Measurements from ENCODE around the gene NTM.

NTM gene

GRCh38 chr11:131792243-131792642 lies 421.8 kb downstream of the NTM start:
- no peak for DNase-seq

GRCh38 chr11:131796089-131796488 lies 425.7 kb downstream of the NTM start:
- DNase-seq, result no peak

- DNase-seq, result no peak
Measured at GRCh38 chr11:131796541-131796940, 426.1 kb downstream of the NTM start.

GRCh38 chr11:131800452-131800851 lies 430.0 kb downstream of the NTM start:
- DNase-seq, result no peak

DNA sequence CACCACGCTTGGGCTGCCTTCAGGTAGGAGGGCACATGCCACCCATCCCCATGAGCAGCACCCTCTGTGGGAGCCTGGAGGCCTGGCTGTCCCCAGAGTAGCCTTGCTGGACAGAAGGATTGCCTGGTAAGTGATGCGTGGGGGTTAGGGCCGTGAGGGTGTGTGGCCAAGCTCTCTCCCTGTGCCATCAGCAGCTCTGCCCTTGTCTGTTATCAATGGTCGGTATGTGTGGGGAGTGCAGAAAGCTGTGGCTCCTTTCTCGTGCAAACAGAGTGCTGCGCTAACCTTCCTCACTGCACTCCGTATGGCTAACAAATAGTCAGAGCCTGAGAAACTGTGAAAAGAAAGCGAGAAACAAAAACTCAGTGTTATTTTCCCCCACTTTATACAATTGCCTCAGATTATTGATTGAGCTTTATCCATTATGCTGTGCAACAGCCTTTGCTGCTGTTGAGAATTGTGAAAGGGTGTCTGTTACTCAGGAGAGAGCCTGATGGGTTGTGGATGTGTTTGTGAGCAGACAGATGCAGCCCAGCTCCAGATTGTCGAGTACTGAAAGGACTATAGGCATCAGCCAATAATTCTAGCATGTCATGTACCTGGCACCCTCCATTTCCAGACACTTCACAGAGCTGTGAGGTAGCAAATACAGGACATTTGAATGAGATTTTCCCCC lies 432.2 kb downstream of the NTM start:
- no peak for DNase-seq

DNA sequence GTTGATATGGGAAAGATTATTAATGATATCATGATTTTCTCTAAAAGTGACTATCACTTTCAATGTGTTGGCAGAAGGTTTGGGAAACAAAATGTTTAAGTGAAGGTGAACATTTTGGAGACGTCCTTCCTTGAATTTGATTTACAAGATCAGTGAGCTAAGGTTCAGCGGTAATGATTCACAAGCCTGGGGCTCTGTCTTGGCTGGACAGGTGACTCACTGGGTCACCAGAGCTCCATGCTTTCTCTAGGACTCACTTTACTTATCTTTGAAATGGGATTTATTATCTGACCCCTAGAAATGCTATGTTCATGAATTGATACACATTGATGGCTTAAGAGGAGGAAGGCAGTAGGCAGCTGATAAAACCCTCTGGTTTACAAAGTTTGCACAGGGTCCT lies 437.5 kb downstream of the NTM start:
- DNase-seq, result no peak

DNA sequence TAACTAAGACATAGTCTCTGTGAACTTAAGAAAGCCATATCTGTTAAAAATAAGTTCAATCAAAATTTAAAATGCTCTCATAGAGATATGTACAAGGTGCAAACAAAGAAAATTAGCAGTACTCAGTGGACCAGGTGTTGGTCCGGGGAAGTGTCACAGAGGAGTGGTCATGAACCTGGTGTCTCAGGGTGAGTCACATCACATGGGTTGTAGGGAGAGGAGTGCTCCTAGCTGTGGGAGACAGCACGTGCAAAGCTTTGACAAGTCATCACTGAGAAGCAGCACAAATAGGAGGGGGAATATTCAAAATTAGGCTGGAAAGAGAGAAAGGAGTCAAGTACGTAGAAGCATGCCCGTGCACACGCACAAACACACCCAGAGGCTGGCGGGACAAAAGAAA lies 438.1 kb downstream of the NTM start:
- DNase-seq, result no peak

- DNase-seq, result no peak
Measured at GRCh38 chr11:131809203-131809918, 438.9 kb downstream of the NTM start.

DNA sequence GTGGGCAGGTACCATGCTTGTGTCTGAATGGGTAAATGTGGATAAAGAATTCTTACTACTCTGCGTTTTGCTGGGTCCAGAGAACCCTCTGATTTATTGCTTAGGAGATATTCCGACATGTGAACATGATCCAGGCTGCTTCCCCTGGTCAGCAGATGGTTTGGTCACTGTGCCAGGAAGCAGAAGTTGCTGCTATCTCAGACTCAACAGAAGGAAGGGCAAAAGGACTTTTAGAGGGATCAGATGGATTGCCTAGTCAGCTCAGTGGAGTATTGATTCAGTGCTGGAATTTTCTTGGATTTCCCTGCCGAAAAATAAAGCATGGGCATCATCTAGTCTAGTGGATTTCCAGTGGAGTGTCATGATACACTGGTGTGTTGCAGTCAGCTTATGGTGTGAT lies 440.1 kb downstream of the NTM start:
- no peak for DNase-seq

- no peak for DNase-seq
Measured at GRCh38 chr11:131811383-131811782, 441.0 kb downstream of the NTM start.

DNA sequence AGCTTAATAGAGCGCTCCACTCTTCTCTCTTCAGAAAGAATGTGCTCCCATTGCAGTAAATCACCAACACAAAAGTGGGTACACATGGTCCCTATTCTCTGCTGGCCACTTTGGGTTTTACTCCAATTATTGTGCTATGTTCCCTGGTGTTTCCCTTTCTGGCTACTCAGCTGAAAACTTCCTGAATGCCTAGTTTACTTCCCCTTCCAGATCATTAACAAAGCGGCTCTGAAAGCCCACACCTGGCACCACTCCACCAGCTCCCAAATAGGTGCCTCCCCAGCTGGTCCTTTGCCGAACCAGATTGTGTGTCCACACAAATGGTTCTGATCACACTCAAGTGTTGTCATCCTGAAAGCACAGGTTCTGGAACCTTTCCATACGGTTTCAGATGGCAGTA lies 443.7 kb downstream of the NTM start:
- no peak for DNase-seq

DNA sequence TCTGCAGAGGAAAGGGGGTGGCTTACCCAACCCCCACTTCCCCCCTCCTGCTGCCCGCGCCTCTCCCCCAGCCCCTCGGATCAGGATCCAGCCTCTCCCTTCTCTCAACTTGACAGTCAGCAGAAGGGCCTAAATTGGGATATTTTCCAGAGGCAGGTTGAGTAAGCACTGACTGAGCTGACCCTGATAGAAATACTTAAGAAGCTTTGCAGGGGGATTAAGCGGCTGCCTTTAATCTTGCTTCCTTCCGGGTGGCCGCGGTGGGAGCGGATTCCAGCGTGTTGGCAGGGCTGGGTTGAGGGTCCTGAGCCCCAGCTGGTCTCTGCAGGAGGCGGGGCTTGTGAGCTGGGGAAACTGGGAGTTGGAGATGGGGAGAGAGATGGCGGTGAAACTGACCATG lies 445.2 kb downstream of the NTM start:
- no peak for DNase-seq

DNA sequence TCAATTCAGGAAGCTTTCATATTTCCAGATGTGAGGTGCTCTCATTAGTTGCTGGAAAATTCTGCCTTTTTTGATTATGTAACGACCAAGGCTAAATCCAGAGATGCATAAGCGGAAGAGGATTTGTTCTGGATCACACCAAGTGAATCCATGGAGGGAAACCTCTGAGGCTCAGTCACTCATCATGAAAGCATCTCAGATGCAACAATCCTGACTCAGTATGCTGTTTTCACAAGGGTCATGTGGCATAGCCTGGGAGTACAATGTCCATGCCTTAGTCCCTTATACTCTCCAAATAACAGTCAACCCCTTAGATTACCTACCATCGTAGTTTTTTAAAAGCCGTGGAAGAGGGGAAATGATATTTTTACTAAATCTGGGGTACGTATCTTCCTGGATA lies 445.6 kb downstream of the NTM start:
- no peak for DNase-seq

- no peak for DNase-seq
Measured at GRCh38 chr11:131817687-131818188, 447.3 kb downstream of the NTM start.

- no peak for DNase-seq
Measured at GRCh38 chr11:131819865-131820264, 449.4 kb downstream of the NTM start.

GRCh38 chr11:131822506-131822905 lies 452.1 kb downstream of the NTM start:
- no peak for DNase-seq

- DNase-seq, result no peak
Measured at GRCh38 chr11:131823772-131824171, 453.4 kb downstream of the NTM start.

GRCh38 chr11:131824771-131825170 lies 454.4 kb downstream of the NTM start:
- DNase-seq, result no peak

DNA sequence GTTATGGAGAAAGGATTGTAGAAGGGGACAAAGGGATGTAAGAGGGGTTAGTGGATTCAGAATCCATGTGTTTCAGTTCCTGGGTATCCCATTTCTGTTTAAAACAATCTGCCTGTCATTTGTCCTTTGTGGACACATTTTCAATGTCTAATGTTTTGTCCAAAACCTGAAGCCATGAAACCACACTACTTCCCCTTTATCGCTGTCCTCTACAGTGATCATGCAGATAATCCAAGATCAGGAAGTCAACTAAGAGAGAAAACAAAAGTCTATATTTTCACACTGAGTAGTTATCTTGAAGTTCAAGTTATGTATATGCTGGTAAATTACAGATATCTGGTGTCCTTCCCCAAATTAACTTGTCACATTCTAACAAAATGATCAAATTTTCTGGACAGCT lies 457.0 kb downstream of the NTM start:
- DNase-seq, result no peak

GRCh38 chr11:131829725-131830124 lies 459.3 kb downstream of the NTM start:
- DNase-seq, result no peak

DNA sequence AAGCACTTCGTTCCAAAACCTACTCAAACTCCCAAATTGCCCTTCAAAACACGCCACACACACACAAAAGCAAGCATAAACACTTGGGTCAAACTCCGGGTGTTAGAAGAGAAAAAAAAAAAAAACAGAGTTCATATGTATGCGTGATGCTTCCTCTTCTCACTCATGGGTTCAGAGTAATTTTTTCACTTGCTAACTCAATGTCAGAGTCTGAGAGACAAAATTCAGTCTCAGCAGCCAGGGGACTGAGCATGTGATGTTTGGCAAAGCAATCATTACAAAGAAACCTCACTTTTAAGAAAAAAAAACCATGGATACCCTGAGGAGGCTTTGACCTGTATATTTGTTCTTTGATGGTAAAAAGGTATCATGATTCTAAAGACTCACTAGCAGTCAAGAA lies 461.7 kb downstream of the NTM start:
- no peak for DNase-seq

DNA sequence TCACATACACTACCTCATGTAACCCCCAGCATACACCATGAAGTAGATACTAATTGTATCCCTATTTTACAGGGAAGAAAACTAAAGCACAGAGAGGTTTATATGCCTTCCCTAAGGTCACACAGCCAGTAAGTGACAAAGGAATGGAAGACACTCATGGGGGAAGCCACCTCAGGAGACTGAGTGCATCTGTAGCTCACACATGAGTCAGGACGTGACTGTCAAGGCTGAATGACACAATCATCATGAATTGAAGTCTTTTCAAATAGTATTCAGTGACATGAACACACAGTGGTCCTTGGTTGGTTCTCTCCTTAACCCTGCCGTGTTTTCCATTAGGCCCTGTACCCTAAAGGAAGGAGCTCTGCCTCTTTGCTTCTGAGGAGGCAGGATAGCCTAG lies 463.0 kb downstream of the NTM start:
- DNase-seq, result no peak

- DNase-seq, result no peak
Measured at GRCh38 chr11:131837562-131837961, 467.1 kb downstream of the NTM start.

DNA sequence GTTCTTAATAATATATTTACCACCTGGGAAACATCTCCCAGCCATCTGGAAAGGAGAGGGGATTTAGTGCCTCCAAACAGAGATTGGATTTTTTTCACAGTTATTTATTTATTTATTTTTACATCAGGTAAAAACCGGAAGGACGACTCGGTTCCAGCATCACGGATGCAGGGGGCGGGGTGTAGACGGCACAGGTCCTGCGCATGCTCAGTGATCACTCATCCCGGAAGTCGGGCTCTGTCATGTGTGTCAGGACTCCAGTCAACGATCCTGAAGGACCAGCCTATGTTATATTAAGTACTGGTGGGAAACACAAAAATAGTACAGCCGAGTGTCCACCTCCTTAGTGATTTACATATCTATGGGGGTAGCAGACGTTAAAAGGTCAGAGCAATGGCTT lies 467.6 kb downstream of the NTM start:
- no peak for DNase-seq

DNA sequence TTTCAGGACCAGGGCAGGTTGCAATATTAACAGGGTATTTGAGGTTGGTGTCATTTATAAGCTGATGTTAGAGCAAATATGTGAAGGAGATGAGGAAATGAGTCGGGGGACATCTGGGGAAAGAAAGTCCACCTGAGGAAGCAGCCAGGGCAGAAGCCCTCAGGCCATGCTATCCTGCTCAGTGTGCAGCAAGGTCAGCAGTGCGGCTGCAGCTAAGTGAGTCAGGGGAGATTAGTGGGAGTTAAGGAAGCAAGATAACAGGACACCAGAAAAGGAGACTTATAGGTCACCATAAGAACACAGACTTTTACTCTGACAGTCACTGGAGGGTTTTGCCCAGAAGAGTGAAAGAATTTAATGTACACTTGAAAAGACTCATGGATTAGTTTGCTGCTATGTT lies 468.9 kb downstream of the NTM start:
- DNase-seq, result no peak

Data from T-helper 9 cell (primary cell).